ENCODE data around the gene EFNA5.

- TF ChIP-seq RXRA (IDR thresholded peaks at IDR 0.05; ENCODE audit: borderline replicate concordance, low read depth) = no peak
- TF ChIP-seq, protein P1, sequence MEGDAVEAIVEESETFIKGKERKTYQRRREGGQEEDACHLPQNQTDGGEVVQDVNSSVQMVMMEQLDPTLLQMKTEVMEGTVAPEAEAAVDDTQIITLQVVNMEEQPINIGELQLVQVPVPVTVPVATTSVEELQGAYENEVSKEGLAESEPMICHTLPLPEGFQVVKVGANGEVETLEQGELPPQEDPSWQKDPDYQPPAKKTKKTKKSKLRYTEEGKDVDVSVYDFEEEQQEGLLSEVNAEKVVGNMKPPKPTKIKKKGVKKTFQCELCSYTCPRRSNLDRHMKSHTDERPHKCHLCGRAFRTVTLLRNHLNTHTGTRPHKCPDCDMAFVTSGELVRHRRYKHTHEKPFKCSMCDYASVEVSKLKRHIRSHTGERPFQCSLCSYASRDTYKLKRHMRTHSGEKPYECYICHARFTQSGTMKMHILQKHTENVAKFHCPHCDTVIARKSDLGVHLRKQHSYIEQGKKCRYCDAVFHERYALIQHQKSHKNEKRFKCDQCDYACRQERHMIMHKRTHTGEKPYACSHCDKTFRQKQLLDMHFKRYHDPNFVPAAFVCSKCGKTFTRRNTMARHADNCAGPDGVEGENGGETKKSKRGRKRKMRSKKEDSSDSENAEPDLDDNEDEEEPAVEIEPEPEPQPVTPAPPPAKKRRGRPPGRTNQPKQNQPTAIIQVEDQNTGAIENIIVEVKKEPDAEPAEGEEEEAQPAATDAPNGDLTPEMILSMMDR (IDR thresholded peaks at IDR 0.05) = no peak
- TF ChIP-seq EZH2phosphoT487 (IDR thresholded peaks at IDR 0.05; ENCODE audit: borderline replicate concordance, low read depth) = no peak
- TF ChIP-seq, protein P2, sequence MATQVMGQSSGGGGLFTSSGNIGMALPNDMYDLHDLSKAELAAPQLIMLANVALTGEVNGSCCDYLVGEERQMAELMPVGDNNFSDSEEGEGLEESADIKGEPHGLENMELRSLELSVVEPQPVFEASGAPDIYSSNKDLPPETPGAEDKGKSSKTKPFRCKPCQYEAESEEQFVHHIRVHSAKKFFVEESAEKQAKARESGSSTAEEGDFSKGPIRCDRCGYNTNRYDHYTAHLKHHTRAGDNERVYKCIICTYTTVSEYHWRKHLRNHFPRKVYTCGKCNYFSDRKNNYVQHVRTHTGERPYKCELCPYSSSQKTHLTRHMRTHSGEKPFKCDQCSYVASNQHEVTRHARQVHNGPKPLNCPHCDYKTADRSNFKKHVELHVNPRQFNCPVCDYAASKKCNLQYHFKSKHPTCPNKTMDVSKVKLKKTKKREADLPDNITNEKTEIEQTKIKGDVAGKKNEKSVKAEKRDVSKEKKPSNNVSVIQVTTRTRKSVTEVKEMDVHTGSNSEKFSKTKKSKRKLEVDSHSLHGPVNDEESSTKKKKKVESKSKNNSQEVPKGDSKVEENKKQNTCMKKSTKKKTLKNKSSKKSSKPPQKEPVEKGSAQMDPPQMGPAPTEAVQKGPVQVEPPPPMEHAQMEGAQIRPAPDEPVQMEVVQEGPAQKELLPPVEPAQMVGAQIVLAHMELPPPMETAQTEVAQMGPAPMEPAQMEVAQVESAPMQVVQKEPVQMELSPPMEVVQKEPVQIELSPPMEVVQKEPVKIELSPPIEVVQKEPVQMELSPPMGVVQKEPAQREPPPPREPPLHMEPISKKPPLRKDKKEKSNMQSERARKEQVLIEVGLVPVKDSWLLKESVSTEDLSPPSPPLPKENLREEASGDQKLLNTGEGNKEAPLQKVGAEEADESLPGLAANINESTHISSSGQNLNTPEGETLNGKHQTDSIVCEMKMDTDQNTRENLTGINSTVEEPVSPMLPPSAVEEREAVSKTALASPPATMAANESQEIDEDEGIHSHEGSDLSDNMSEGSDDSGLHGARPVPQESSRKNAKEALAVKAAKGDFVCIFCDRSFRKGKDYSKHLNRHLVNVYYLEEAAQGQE (IDR thresholded peaks at IDR 0.05; ENCODE audit: low read depth, low read length) = no peak
- no peak for TF ChIP-seq SMC3 (IDR thresholded peaks at IDR 0.05; ENCODE audit: low read depth, low read length)
- TF ChIP-seq JUND (IDR thresholded peaks at IDR 0.05) = no peak
- no peak for TF ChIP-seq POLR2AphosphoS5 (IDR thresholded peaks at IDR 0.05; ENCODE audit: low read depth, low read length)
- no peak for TF ChIP-seq YY1 (IDR thresholded peaks at IDR 0.05; ENCODE audit: low read depth)
- TF ChIP-seq CHD2 (IDR thresholded peaks at IDR 0.05; ENCODE audit: low read length, partially characterized antibody) = no peak
- TF ChIP-seq NRF1 (IDR thresholded peaks at IDR 0.05; ENCODE audit: low read depth, low read length) = no peak
- TF ChIP-seq EP300 (IDR thresholded peaks at IDR 0.05; ENCODE audit: borderline replicate concordance in 1 of 2, low read depth in 1 of 2, low read length in 1 of 2) = no peak
- TF ChIP-seq RFX5 (IDR thresholded peaks at IDR 0.05; ENCODE audit: low read length) = no peak
- no peak for TF ChIP-seq MEF2A (IDR thresholded peaks at IDR 0.05; ENCODE audit: borderline replicate concordance, low read depth)
- TF ChIP-seq TAF1 (IDR thresholded peaks at IDR 0.05; ENCODE audit: borderline replicate concordance, low read depth, low read length) = no peak
Observed at GRCh38 chr5:107535849-107536248, 134.9 kb downstream of the EFNA5 start.

Data from SK-N-SH (cell line).